A549 (cell line): ENCODE measurements around the gene PIKFYVE. TPM values are rescaled to one million over a fixed set of nuclear protein-coding genes. Genes with fewer than 3 reads are reported as not detected.

Experiments
- ATAC-seq, 2 experiments: fragments of 200-7000 bp in 1 of 2; fragments of >200 bp in 1 of 2; cut with Nextera tagmentation in 1 of 2; cut with Tn5 transposase in 1 of 2; 3 replicates each; pipeline versions ENCODE4 v1.8.0 to v1.9.1; 2018 to 2020; ENCODE audit warnings: mild to moderate bottlenecking in 1 of 2, moderate library complexity in 1 of 2
- CTCF ChIA-PET: fragments of 300-600 bp; sonication (Branson Sonifier 250); formaldehyde crosslinking; extraction: SDS; loops from one replicate; lab custom pipeline; 2021; ENCODE audit warnings: antibody characterized with exemption, inconsistent platforms; lab: Yijun Ruan, JAX
- POLR2A ChIA-PET: fragments of 350-600 bp; formaldehyde crosslinking; extraction: SDS; loops from one replicate; lab custom pipeline; 2021; ENCODE audit warnings: antibody characterized with exemption, inconsistent platforms; lab: Yijun Ruan, JAX
- DNase-seq, 2 experiments: peaks; one replicate each; pipeline versions ENCODE4 v3.0.0 to v3.0.0-alpha.2; 2011 to 2016; ENCODE audit warnings: low read depth in 1 of 2, low spot score in 1 of 2
- FAIRE-seq: peaks from 2 replicates; lab custom pipeline; 2011; peaks lifted over from hg19 to GRCh38; lab: Jason Lieb, UNC
- H3K27ac ChIP-seq, 2 experiments: fragments of >200 bp; sonication (Bioruptor Twin); formaldehyde crosslinking; 3 replicates each; pipeline ENCODE4 v1.5.1; 2016 to 2017
- H3K4me1 ChIP-seq: fragments of >200 bp; sonication (Bioruptor Twin); formaldehyde crosslinking; 3 replicates; pipeline ENCODE4 v1.6.1; 2016
- H3K4me2 ChIP-seq: fragments of >200 bp; sonication (Bioruptor Twin); formaldehyde crosslinking; 3 replicates; pipeline ENCODE4 v1.6.1; 2016
- H3K4me3 ChIP-seq: fragments of >200 bp; sonication (Bioruptor Twin); formaldehyde crosslinking; 3 replicates; pipeline ENCODE4 v1.5.1; 2016
- H3K9me3 ChIP-seq: fragments of >200 bp; sonication (Bioruptor Twin); formaldehyde crosslinking; 3 replicates; pipeline ENCODE4 v1.6.1; 2016
- ATOH8 ChIP-seq: fragments of 250-450 bp; sonication (Bioruptor Pico); IDR thresholded peaks from 2 replicates; pipeline ENCODE4 v1.5.0; 2020; ENCODE audit warnings: low read depth, mild to moderate bottlenecking, moderate library complexity
- CBX2 ChIP-seq: fragments of 200-600 bp; sonication (generic); IDR thresholded peaks from 2 replicates; pipeline ENCODE4 v1.6.1; 2016; ENCODE audit warnings: low read depth, mild to moderate bottlenecking, borderline replicate concordance
- CBX8 ChIP-seq: fragments of 200-600 bp; sonication (generic); IDR thresholded peaks from 2 replicates; pipeline ENCODE4 v1.6.1; 2016
- CHD4 ChIP-seq: fragments of 200-600 bp; sonication (generic); IDR thresholded peaks from 2 replicates; pipeline ENCODE4 v1.6.1; 2016; ENCODE audit warnings: antibody characterized with exemption, mild to moderate bottlenecking, borderline replicate concordance
- CTCF ChIP-seq: fragments of >200 bp; sonication (Bioruptor Twin); formaldehyde crosslinking; IDR thresholded peaks from 3 replicates; pipeline ENCODE4 v1.5.1; 2016
- EHMT2 ChIP-seq: fragments of 200-600 bp; sonication (generic); IDR thresholded peaks from 2 replicates; pipeline ENCODE4 v1.6.1; 2016; ENCODE audit warnings: antibody characterized with exemption, low read depth, mild to moderate bottlenecking, moderate library complexity
- EP300 ChIP-seq, 2 experiments: fragments of >200 bp; sonication (Bioruptor Twin); formaldehyde crosslinking; IDR thresholded peaks; 2 replicates in 1 of 2; 3 replicates in 1 of 2; pipeline ENCODE4 v1.6.1; 2016 to 2017
- FOXS1 ChIP-seq: fragments of 250-450 bp; sonication (Bioruptor Pico); IDR thresholded peaks from 2 replicates; pipeline ENCODE4 v1.5.0; 2020; ENCODE audit warnings: mild to moderate bottlenecking, moderate library complexity
- HMGXB4 ChIP-seq: fragments of 250-450 bp; sonication (Bioruptor Pico); IDR thresholded peaks from 2 replicates; pipeline ENCODE4 v1.5.0; 2021; ENCODE audit warnings: mild to moderate bottlenecking, moderate library complexity, borderline replicate concordance
- HOXA7 ChIP-seq: fragments of 250-450 bp; sonication (Bioruptor Pico); IDR thresholded peaks from 2 replicates; pipeline ENCODE4 v1.5.0; 2020; ENCODE audit warnings: mild to moderate bottlenecking, moderate library complexity
- HOXB13 ChIP-seq: fragments of 250-450 bp; sonication (Bioruptor Pico); IDR thresholded peaks from 2 replicates; pipeline ENCODE4 v1.5.0; 2020; ENCODE audit warnings: low read depth, mild to moderate bottlenecking, moderate library complexity
- MAFK ChIP-seq: fragments of 450-650 bp; IDR thresholded peaks from 2 replicates; pipeline ENCODE4 v1.6.1; 2014; ENCODE audit not compliant: partially characterized antibody
- NPAS2 ChIP-seq: fragments of 250-450 bp; sonication (Bioruptor Pico); IDR thresholded peaks from 2 replicates; pipeline ENCODE4 v1.8.0; 2022; ENCODE audit warnings: mild to moderate bottlenecking, moderate library complexity, borderline replicate concordance
- NR3C1 ChIP-seq: fragments of >200 bp; sonication (Bioruptor Twin); formaldehyde crosslinking; IDR thresholded peaks from 3 replicates; pipeline ENCODE4 v1.6.1; 2017
- POLR2A ChIP-seq: IDR thresholded peaks from 2 replicates; pipeline ENCODE4 v1.6.1; 2012; ENCODE audit warnings: mild to moderate bottlenecking, low read length
- POLR2AphosphoS2 ChIP-seq: conservative IDR thresholded peaks from 2 replicates; pipeline ENCODE4 v1.6.1; 2012; ENCODE audit warnings: low read length, improper control_type of control experiment, inconsistent platforms
- RAD21 ChIP-seq, 2 experiments: fragments of >200 bp in 1 of 2; sonication (Bioruptor Twin) in 1 of 2; formaldehyde crosslinking in 1 of 2; IDR thresholded peaks in 1 of 2; conservative IDR thresholded peaks in 1 of 2; 2 replicates in 1 of 2; 3 replicates in 1 of 2; pipeline ENCODE4 v1.6.1; 2012 to 2018; ENCODE audit warnings: inconsistent platforms in 1 of 2
- RARB ChIP-seq: fragments of 250-450 bp; sonication (Bioruptor Pico); IDR thresholded peaks from 2 replicates; pipeline ENCODE4 v1.8.0; 2021; ENCODE audit warnings: mild to moderate bottlenecking, moderate library complexity
- RFX5 ChIP-seq: fragments of 450-650 bp; IDR thresholded peaks from 2 replicates; pipeline ENCODE4 v1.7.1; 2014; ENCODE audit warnings: antibody characterized with exemption, mild to moderate bottlenecking, moderate library complexity
- SMC3 ChIP-seq: fragments of >200 bp; sonication (Bioruptor Twin); formaldehyde crosslinking; IDR thresholded peaks from 3 replicates; pipeline ENCODE4 v1.6.1; 2018; ENCODE audit warnings: inconsistent platforms
- TP53 ChIP-seq: fragments of 250-450 bp; sonication (Bioruptor Pico); IDR thresholded peaks from 2 replicates; pipeline ENCODE4 v1.5.0; 2021; ENCODE audit warnings: mild to moderate bottlenecking, moderate library complexity
- USF2 ChIP-seq: fragments of 450-650 bp; IDR thresholded peaks from 2 replicates; pipeline ENCODE4 v1.6.1; 2014; ENCODE audit warnings: antibody characterized with exemption
- WGBS: methylation state at CpG from one replicate; pipeline ENCODE4 v1.1.6; 2017; ENCODE audit errors: missing lambda C conversion rate; 5-methylcytosine and 5-hydroxymethylcytosine counted together
- polyA plus RNA-seq, 4 experiments: library from polyadenylated mRNA; depleted of rRNA in 3 of 4; stranded (reverse); fragments of >200 nt; fragmentation: RNase III in 1 of 4; extraction: RNeasy Plus Mini Kit Qiagen cat#74134 plus additional on column Dnase treatment in 1 of 4; gene quantifications; 2 replicates in 3 of 4; 3 replicates in 1 of 4; pipeline ENCODE4 v1.2.3, GENCODE V29; 2011 to 2017
- TF ChIP-seq, protein P1 (sequence below): fragments of >200 bp; sonication (Bioruptor Twin); formaldehyde crosslinking; IDR thresholded peaks from 2 replicates; pipeline ENCODE4 v1.6.1; 2016
- TF ChIP-seq, protein P2 (sequence below): IDR thresholded peaks from 2 replicates; pipeline ENCODE4 v1.6.1; 2012; ENCODE audit warnings: low read depth, borderline replicate concordance

PIKFYVE gene
- polyA plus RNA-seq, 2 of the 4 experiments (the other 2 are of a cell fraction), result 6.5 to 19.3 TPM

DNA sequence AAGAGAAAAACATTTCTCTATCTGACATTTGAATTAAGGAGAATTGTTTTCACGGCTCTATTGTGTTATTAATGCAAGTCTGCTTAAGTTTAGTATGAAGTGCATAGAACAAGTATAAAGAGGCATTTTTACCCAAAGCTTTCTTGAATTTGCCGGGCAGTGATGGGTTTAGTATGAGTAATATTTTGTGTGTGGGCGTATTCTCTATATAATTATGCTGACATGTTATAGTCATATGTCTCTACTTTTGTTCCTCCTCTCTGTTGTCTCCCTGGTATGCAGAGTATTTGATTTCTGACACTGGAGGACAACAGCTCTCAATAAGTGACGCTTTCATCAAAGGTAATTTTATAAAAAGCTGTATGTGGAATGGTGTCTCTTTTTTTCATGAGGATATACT lies 45.9 kb downstream of the PIKFYVE start:
- TF ChIP-seq HOXA7 (CRISPR knock-in tag), result no peak
- TF ChIP-seq RAD21 (conservative IDR thresholded peaks at IDR 0.05 in 1 of 2, IDR thresholded peaks at IDR 0.05 in 1 of 2), result no peak
- TF ChIP-seq RARB (CRISPR knock-in tag), result no peak
- no peak for TF ChIP-seq ATOH8 (CRISPR knock-in tag)
- no peak for TF ChIP-seq HOXB13 (CRISPR knock-in tag)
- no peak for TF ChIP-seq MAFK
- TF ChIP-seq CBX8, result no peak
- no peak for TF ChIP-seq FOXS1 (CRISPR knock-in tag)
- no peak overlapping the region for H3K27ac ChIP-seq
- H3K4me1 ChIP-seq, result no peaks in the 10 kb centered on the region
- FAIRE-seq (no peak), DNase-seq (no peak), ATAC-seq (no peak)
- no peak overlapping the region for H3K4me2 ChIP-seq
- WGBS, result 94% methylated on average over 4 of the region's 4 CpGs
- H3K9me3 ChIP-seq, result no peaks in the 10 kb centered on the region
- ChIA-PET POLR2A (no interaction called here), CTCF (interaction anchor here (1.1 kb wide), 1 partner anchor 137 kb away, joined by 5 read pairs; no protein-coding TSS in a partner anchor)
- no peak overlapping the region for H3K4me3 ChIP-seq

DNA sequence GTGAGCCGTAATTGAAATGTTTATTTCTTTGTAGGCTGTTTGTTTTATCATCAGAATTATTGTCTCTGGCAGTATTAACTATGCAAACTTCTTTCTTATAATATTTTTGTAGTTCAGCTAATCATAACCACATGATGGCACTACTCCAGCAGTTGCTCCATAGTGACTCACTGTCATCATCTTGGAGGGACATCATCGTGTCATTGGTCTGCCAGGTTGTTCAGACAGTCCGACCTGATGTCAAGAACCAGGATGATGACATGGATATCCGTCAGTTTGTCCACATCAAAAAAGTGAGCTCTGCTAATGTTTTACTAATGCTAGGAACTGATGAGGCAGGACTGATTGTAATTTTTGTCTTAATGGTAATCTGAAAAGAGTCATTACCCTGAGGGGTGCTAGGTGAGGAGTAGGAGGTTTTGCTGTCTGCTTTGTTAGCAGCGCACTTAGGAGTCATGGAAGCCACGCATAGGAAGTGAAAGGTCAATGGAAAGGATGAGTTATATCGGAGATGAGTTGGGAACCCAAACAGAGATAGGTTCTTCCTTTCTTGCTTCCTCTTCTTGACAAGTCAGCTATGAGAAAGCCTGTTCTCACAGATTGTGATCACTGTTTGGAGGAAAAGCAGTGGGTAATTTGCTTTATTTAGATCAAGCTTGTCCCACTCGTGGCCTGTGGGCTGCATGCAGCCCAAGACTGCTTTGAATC lies 49.2 kb downstream of the PIKFYVE start:
- POLR2A ChIA-PET, result no interaction called here
- 92% methylated on average over 8 of the region's 8 CpGs for WGBS
- no peak overlapping the region for H3K27ac ChIP-seq
- no peak overlapping the region for H3K4me3 ChIP-seq
- CTCF ChIA-PET, result interaction anchor here (1.0 kb wide), 1 partner anchor 64 kb away, joined by 3 read pairs; no protein-coding TSS in a partner anchor
- no peaks in the 10 kb centered on the region for H3K9me3 ChIP-seq
- ATAC-seq (no peak), FAIRE-seq (no peak), DNase-seq (peak in 1 of 2 experiments; percentile 6)
- no peak overlapping the region for H3K4me2 ChIP-seq
- TF ChIP-seq, protein P1, sequence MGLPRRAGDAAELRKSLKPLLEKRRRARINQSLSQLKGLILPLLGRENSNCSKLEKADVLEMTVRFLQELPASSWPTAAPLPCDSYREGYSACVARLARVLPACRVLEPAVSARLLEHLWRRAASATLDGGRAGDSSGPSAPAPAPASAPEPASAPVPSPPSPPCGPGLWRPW, result no peak
- no peak for TF ChIP-seq EP300 (IDR thresholded peaks at IDR 0.05)
- TF ChIP-seq ATOH8 (CRISPR knock-in tag), result no peak
- TF ChIP-seq USF2, result no peak
- TF ChIP-seq NR3C1, result no peak
- no peak for TF ChIP-seq HMGXB4 (CRISPR knock-in tag)
- TF ChIP-seq FOXS1 (CRISPR knock-in tag), result no peak
- TF ChIP-seq RAD21 (conservative IDR thresholded peaks at IDR 0.05 in 1 of 2, IDR thresholded peaks at IDR 0.05 in 1 of 2), result no peak
- no peak for TF ChIP-seq NPAS2
- H3K4me1 ChIP-seq, result no peaks in the 10 kb centered on the region

DNA sequence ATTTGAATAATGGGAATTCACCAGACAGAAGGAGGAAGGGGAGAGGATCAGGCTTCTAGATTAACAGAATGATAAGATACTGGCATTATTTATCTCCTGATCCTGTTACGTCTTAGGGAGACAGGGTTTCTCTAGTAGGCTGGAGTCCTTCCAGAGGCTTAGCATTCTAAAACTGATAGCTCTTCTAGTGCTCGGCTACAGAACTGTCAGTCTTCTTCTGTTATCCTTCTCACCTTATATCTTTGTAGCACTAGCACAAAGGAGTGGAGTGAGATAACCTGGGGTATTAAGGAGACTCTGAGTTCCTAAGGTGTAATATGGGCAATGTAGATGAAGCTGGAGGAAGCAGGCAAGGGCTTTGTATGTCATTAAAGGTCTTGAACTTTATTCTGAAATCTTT lies 52.1 kb downstream of the PIKFYVE start:
- no peak for ATAC-seq
- ChIA-PET CTCF (no interaction called here), POLR2A (no interaction called here)
- no peak for FAIRE-seq
- H3K9me3 ChIP-seq, result no peaks in the 10 kb centered on the region
- H3K4me2 ChIP-seq, result no peak overlapping the region
- WGBS, result 95% methylated on average over 2 of the region's 2 CpGs
- H3K4me1 ChIP-seq, result no peaks in the 10 kb centered on the region
- DNase-seq, result no peak
- H3K4me3 ChIP-seq, result no peak overlapping the region
- H3K27ac ChIP-seq, result no peak overlapping the region
- TF ChIP-seq CTCF (no peak), EHMT2 (no peak), POLR2A (no peak), NPAS2 (no peak), CHD4 (no peak), TP53 (CRISPR knock-in tag) (no peak), RFX5 (no peak), SMC3 (no peak), HOXB13 (CRISPR knock-in tag) (no peak), POLR2AphosphoS2 (no peak), CBX2 (no peak), USF2 (no peak)
- TF ChIP-seq, protein P2, sequence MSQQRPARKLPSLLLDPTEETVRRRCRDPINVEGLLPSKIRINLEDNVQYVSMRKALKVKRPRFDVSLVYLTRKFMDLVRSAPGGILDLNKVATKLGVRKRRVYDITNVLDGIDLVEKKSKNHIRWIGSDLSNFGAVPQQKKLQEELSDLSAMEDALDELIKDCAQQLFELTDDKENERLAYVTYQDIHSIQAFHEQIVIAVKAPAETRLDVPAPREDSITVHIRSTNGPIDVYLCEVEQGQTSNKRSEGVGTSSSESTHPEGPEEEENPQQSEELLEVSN, result no peak
